Lower lobe of right lung (tissue), 2 donors: ENCODE data around the gene ANKRD44. TPM values are rescaled to one million over a fixed set of nuclear protein-coding genes. Genes with fewer than 3 reads are reported as not detected.
A peak's percentile ranks its signal among the peaks of the same experiment; 100 is the strongest.

ENCODE experiments used
- ATAC-seq, 2 donors: fragments of 200-7000 bp; cut with Tn5 transposase; one replicate each; pipeline ENCODE4 v1.9.1; 2020 to 2022; ENCODE audit warnings: mild to moderate bottlenecking in 2 of 2, moderate library complexity in 2 of 2
- DNase-seq: peaks from one replicate; pipeline ENCODE4 v3.0.0-alpha.2; 2020
- H3K27ac ChIP-seq: fragments of 200-600 bp; one replicate; pipeline ENCODE4 v1.8.0; 2022
- H3K27me3 ChIP-seq: fragments of 200-600 bp; one replicate; pipeline ENCODE4 v1.8.0; 2022; ENCODE audit warnings: low read depth
- H3K36me3 ChIP-seq: fragments of 200-600 bp; one replicate; pipeline ENCODE4 v1.8.0; 2022; ENCODE audit warnings: mild to moderate bottlenecking
- H3K4me1 ChIP-seq: fragments of 200-600 bp; one replicate; pipeline ENCODE4 v1.8.0; 2022
- H3K4me3 ChIP-seq: fragments of 200-600 bp; one replicate; pipeline ENCODE4 v1.8.0; 2022; ENCODE audit warnings: mild to moderate bottlenecking
- H3K9me3 ChIP-seq: fragments of 200-600 bp; one replicate; pipeline ENCODE4 v1.8.0; 2022
- intact Hi-C: fragments of 100-400 bp; cut with DNase I; formaldehyde crosslinking; loops from one replicate; pipeline ENCODE4 v1.11.0; 2022
- total RNA-seq: library from RNA; stranded (reverse); fragmentation: NEBNext Ultra II Directional; extraction: Animal tissue kit (Norgen Biotek cat#: 25700); gene quantifications from one replicate; pipeline ENCODE4 v1.2.1, GENCODE V29; 2021
- TF ChIP-seq, protein P1 (sequence below): fragments of 200-600 bp; IDR thresholded peaks from one replicate; pipeline ENCODE4 v1.8.0; 2022; ENCODE audit warnings: antibody characterized with exemption, mild to moderate bottlenecking
- donor health status: DM: no; HTN: yes; CAD: no; lungs with severe emphysema.

The ANKRD44 gene
- total RNA-seq, 1 donor from 2014 or later, result 58.7 TPM

DNA sequence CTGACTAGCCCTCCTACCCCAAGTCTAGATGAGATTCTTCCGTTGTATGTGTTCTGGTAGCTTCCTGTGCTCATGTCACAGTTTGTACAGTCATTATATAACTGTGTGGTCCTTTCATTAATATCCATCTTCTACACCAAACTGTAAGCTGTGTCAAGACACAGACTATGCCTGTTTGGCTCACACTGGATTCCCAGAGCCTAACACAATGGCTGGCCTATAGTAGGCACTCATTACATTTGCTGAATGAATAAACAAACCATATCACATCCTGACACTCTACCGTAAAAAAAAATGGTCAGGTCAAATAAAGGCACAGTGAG lies 72.6 kb downstream of the ANKRD44 start:
- DNase-seq (no peak), ATAC-seq (peak; percentile 32 to 47)
- Histone ChIP-seq H3K36me3 (no peaks in the 10 kb centered on the region), H3K9me3 (no peaks in the 10 kb centered on the region), H3K27me3 (no peaks in the 10 kb centered on the region), H3K4me1 (peaks cover 55% of the 10 kb centered on the region), H3K4me3 (no peak overlapping the region), H3K27ac (no peak overlapping the region)
- TF ChIP-seq, protein P1, sequence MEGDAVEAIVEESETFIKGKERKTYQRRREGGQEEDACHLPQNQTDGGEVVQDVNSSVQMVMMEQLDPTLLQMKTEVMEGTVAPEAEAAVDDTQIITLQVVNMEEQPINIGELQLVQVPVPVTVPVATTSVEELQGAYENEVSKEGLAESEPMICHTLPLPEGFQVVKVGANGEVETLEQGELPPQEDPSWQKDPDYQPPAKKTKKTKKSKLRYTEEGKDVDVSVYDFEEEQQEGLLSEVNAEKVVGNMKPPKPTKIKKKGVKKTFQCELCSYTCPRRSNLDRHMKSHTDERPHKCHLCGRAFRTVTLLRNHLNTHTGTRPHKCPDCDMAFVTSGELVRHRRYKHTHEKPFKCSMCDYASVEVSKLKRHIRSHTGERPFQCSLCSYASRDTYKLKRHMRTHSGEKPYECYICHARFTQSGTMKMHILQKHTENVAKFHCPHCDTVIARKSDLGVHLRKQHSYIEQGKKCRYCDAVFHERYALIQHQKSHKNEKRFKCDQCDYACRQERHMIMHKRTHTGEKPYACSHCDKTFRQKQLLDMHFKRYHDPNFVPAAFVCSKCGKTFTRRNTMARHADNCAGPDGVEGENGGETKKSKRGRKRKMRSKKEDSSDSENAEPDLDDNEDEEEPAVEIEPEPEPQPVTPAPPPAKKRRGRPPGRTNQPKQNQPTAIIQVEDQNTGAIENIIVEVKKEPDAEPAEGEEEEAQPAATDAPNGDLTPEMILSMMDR, result no peak
- intact Hi-C loops, result no loop called here

GRCh38 chr2:197237291-197238042 lies 73.1 kb downstream of the ANKRD44 start:
- no peaks in the 10 kb centered on the region for H3K36me3 ChIP-seq
- ATAC-seq, result no peak
- no peaks in the 10 kb centered on the region for H3K27me3 ChIP-seq
- H3K9me3 ChIP-seq, result no peaks in the 10 kb centered on the region
- H3K4me1 ChIP-seq, result peaks cover 55% of the 10 kb centered on the region
- TF ChIP-seq, protein P1, result no peak
- no peak overlapping the region for H3K27ac ChIP-seq
- DNase-seq, result no peak
- intact Hi-C loops, result no loop called here
- no peak overlapping the region for H3K4me3 ChIP-seq

DNA sequence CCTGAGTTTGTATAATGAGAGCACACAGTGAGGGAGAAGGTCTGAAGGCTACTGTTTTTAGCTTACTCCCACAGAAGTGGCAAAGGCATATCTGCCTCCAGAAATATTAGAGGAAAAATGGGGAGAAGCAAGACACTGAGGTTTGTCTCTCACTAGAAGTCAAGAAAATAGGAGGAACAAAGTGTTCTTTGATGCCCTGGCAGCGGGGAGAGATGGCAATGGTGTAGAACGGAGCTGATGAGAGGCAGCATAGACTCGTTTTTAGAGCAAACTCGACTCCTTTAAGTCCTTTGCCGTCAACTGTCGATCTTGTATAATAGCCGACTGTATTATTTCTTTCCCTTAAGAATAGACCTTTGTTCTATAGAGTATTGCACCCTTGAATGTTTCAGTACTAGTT lies 73.8 kb downstream of the ANKRD44 start:
- intact Hi-C loops, result no loop called here
- ATAC-seq, result no peak
- Histone ChIP-seq H3K27me3 (no peaks in the 10 kb centered on the region), H3K4me1 (peaks cover 55% of the 10 kb centered on the region), H3K4me3 (no peak overlapping the region), H3K27ac (no peak overlapping the region), H3K36me3 (no peaks in the 10 kb centered on the region), H3K9me3 (no peaks in the 10 kb centered on the region)
- TF ChIP-seq, protein P1, result no peak
- DNase-seq, result no peak

DNA sequence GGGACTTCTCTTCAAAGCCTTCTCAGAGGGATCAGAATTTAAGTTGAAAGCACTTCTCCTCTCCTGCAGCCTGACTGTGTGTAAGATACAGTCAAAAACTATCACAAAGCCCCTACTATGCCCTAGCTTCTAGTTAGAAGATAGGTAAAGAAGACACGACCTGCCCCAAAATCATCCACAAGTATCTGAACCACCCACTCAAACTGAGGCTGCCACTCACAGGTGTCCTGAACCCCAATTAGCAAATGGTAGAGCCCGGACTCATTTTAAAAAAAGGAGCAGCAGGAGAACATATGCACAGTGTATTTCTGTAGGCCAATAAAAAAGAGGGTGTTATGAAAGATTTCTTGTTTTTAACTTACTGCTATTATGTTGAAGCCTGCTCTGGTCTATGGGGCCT lies 74.4 kb downstream of the ANKRD44 start:
- TF ChIP-seq, protein P1, result no peak
- H3K9me3 ChIP-seq, result no peaks in the 10 kb centered on the region
- ATAC-seq (no peak), DNase-seq (no peak)
- no peak overlapping the region for H3K27ac ChIP-seq
- H3K36me3 ChIP-seq, result no peaks in the 10 kb centered on the region
- H3K4me1 ChIP-seq, result peaks cover 53% of the 10 kb centered on the region
- no peaks in the 10 kb centered on the region for H3K27me3 ChIP-seq
- no peak overlapping the region for H3K4me3 ChIP-seq
- intact Hi-C loops, result no loop called here

DNA sequence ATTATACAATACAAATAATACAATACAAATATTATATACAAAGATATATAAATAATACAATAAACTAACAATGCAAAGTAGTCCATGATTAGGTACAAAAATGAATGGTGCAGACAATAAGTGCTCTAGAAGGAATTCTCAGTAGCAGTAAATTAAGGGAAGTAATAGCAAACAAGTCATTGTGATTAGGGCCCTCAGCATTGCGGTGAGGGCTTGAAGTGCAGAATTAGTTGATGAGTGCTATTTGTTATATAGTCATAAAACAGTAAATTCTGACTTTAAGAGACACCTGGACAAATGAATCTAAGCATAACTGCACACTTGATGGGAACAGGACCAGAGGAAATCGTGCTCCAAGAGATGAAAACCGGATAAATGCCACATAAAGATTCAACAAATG lies 74.9 kb downstream of the ANKRD44 start:
- no peak for DNase-seq
- TF ChIP-seq, protein P1, result no peak
- no peak for ATAC-seq
- Histone ChIP-seq H3K27me3 (no peaks in the 10 kb centered on the region), H3K4me1 (peaks cover 49% of the 10 kb centered on the region), H3K27ac (no peak overlapping the region), H3K9me3 (no peaks in the 10 kb centered on the region), H3K4me3 (no peak overlapping the region), H3K36me3 (no peaks in the 10 kb centered on the region)
- intact Hi-C loops, result no loop called here
